C4-2B (cell line): ENCODE measurements around the gene LDAF1.

Experiments used
- ZFX ChIP-seq: fragments of 450-650 bp; IDR thresholded peaks from 2 replicates; pipeline ENCODE4 v1.6.1; 2017
- TF ChIP-seq, protein P1 (sequence below): fragments of 450-650 bp; conservative IDR thresholded peaks from 2 replicates; pipeline ENCODE4 v1.5.1; 2017; ENCODE audit warnings: mild to moderate bottlenecking

DNA sequence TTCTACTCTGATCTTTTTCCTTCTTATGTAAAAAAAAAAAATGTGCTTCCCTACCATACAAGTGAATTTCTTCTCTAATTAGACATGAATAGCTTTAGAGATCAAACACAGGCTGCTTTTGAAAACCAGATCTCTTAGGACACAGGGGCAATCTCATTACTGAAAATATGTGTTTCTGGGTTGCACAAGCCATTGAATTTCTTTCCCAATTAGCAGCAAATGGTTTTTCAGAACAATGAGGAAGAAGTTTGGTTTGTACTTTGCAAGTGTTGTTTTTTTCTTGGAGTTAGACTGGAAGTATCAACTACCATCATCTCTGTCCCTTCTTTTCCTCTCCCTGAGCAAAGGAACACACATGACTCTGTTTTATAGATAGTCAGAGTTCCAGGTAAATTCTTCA is 69.4 kb downstream of the LDAF1 start:
- TF ChIP-seq, protein P1, sequence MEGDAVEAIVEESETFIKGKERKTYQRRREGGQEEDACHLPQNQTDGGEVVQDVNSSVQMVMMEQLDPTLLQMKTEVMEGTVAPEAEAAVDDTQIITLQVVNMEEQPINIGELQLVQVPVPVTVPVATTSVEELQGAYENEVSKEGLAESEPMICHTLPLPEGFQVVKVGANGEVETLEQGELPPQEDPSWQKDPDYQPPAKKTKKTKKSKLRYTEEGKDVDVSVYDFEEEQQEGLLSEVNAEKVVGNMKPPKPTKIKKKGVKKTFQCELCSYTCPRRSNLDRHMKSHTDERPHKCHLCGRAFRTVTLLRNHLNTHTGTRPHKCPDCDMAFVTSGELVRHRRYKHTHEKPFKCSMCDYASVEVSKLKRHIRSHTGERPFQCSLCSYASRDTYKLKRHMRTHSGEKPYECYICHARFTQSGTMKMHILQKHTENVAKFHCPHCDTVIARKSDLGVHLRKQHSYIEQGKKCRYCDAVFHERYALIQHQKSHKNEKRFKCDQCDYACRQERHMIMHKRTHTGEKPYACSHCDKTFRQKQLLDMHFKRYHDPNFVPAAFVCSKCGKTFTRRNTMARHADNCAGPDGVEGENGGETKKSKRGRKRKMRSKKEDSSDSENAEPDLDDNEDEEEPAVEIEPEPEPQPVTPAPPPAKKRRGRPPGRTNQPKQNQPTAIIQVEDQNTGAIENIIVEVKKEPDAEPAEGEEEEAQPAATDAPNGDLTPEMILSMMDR, result no peak
- TF ChIP-seq ZFX, result no peak
